NCI-H1105 (cell line): ENCODE measurements around the gene KIF14.
"Not testable (repeated sequence)": the region's sequence is repeated elsewhere in the genome, so short reads cannot be mapped to it uniquely, and the experiment has no call there.

ENCODE experiments used
- DNase-seq: peaks from one replicate; lab custom pipeline; 2025; lab: John Stamatoyannopoulos, UW

The KIF14 gene

GRCh38 chr1:200631375-200631774 is 10.8 kb upstream of the KIF14 start:
- DNase-seq: no peak

GRCh38 chr1:200630515-200630899 is 10.0 kb upstream of the KIF14 start:
- not testable (repeated sequence) for DNase-seq

DNA sequence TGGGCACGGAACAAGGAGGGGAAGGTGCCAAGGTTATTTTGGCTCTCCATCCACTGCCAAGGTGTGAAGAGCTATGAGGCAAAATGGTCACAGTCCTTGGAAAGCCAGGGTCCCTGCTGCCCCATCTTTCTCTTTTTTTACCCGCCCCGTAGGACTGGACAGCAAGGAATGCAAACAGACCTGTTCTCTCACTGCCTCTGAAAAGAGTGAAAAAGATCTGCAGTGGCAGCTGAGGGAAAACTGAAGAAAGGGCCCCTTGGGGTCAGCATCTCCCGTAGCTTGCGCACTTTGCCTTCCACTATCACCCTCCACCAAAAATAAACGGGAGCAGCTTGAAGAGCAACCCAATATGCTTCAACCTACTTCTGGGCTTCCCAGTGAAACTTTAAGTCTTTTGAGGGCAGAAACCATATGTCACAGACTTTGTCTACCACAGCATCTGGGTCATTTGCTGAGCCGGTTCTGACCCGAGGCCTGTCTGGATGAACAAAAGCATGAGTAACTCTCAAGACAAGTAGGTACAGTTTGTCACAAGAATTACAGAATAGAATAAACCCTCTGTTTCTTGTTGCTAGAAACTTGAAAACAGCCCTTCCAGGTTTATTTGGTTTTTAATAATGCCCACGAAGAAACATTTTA is 9.4 kb upstream of the KIF14 start:
- DNase-seq: no peak

- DNase-seq: no peak
Measured at GRCh38 chr1:200628223-200628881, 7.8 kb upstream of the KIF14 start.

- no peak for DNase-seq
Measured at GRCh38 chr1:200627575-200628222, 7.1 kb upstream of the KIF14 start.

DNA sequence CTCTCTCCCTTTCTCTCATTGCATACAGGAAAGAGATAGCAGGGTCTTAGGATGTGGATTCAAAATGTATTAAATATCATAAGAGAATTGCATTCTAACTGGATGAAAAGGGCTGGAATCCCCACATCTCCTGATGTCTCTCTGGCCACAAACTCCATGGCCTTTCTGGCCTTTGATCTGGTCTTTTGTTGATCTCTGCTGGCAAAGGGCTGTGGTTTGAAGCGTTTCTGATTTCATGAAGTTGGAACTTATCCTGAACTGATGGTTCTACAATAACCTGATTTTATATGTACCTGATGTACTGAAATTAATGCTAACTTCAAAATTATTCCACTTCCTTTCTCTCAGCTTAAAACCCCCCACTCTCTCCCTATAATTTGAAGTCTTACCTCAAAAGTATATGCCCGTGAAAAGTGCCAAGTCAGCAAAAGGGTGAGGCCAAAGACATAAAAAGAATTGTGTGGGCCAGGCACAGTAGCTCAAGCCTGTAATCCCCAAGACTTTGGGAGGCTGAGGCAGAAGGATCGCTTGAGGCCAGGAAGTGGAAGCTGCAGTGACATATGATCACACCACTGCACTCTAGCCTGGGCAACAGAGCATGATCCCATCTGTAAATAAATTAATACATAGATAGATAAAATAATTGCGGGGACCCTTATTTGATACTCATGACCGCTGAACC is 6.4 kb upstream of the KIF14 start:
- no peak for DNase-seq

- DNase-seq: no peak
Measured at GRCh38 chr1:200625381-200625824, 4.9 kb upstream of the KIF14 start.

DNA sequence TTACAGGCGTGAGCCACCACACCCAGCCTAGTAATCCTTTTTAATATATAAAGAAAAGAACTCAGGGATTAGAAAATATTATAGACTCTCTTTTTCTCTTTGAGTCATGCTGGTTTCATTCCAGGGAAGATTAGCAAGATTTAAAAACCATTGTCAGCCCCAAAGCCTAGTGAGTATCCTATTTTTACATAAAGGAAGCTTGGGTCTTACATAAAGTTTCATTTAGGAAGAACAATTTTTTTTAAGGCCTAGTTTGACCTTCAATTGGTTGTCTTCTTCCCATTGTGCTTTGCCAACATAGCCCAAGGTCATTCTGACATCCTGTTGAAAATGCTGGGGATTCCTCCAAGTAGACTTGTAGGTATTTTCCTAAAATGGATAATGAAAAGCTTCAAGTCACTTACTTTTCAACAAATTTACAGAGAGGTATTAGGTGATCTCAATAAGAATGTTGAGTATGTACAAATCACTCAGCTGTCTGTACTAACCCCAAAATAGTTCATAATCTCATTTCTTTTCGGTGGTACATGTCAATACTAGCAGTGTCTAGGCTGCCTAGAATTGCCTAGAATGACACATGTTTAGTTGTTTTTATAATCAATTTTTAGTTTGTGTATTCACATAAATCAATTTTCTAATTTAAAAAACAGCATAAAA is 4.3 kb upstream of the KIF14 start:
- no peak for DNase-seq

- DNase-seq: no peak
Measured at GRCh38 chr1:200619894-200620272, 668 bp downstream of the KIF14 start.

- no peak for DNase-seq
Measured at GRCh38 chr1:200610846-200611245, 9.7 kb downstream of the KIF14 start.

DNA sequence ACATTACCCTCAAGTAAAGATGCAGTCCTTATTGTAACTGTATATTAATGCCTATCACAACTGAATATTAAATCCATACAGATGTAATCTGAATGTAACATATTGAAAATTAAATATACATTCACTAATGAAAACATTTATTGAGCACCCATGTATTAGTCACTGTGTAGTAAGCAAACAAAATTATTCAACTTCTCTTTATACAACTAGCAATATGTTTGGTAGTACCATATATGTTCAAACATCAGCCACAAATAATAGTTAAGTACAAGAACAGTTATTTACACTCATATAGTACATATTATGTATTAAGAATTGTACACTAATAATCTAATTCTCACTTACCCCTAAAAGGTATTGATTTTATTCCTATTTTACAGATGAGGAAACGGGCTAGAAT is 17.9 kb downstream of the KIF14 start:
- no peak for DNase-seq

DNA sequence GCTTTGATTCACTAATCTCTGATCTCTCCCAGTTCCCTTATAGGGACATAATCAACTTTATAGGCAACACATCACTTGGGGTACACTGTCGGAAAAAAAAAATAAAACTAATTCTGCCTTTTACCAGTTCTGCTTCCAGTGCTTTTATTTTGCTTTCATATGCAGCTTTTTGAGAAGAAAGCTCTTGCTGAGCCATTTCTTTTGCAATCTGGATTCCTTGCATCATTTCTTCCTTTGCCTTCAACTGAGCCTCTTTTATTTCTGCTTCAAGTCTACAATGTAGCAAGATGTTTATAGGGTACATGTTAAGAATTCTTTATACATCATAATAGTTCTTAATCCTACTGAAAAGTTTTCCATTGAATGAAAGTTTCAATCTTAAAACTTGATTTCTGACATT is 30.6 kb downstream of the KIF14 start:
- no peak for DNase-seq

DNA sequence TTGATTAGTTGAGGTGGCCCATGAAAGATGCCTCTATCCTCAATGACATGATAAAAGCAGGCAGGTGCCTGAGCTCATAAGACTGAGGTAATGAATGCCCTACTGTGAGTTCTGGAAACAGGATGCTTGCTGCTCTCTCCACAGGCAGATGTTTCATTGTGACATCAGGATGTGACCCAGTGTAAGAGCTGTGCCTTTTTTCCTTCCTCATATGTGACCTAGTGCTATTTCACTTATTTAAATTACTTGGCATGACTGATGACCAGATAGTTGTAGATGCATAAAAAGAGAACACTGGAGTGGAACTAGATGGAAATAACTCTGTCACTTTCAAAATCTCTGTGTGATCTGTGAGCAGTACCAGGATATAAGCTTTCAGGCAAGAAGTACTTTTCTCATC is 31.9 kb downstream of the KIF14 start:
- no peak for DNase-seq

- no peak for DNase-seq
Measured at GRCh38 chr1:200564319-200564718, 56.2 kb downstream of the KIF14 start.

DNA sequence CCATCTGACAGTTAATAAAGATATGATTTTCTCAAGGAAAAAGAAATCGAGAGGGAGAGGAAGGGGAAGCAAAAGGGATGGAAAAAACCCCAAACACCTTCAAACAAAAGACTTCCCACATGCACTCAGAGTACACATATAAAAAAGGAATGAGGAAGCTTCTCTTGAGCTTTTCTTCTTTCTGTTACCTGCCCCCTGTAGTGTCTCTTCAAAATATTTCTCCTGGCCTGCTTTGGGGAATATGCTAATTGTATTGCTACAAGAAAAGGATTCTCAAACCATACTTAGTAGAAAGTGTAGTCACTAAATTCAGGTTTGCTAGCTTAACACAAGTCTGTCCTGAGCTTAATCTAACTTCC is 58.7 kb downstream of the KIF14 start:
- DNase-seq: no peak

- peak; percentile 18 for DNase-seq
Measured at GRCh38 chr1:200558866-200559459, 61.6 kb downstream of the KIF14 start.

DNA sequence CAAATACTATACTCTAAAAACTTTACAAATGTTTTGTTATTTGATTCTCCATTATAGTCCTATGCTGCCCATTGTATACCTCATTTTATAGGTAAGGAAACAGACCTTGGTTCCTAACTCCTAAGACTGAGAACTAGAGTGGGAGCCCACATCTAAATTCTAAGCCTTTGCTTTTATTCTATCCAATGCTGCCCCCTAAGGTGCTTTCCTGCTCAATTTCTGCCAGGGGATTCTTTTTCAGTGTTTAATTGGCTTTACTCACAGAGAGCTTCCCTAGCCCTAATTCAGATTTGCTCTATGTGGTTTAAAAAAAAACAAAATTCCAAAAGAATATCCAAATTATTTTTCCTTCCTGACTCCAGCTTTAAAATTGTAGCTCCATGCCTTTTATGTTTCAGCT is 64.5 kb downstream of the KIF14 start:
- no peak for DNase-seq

DNA sequence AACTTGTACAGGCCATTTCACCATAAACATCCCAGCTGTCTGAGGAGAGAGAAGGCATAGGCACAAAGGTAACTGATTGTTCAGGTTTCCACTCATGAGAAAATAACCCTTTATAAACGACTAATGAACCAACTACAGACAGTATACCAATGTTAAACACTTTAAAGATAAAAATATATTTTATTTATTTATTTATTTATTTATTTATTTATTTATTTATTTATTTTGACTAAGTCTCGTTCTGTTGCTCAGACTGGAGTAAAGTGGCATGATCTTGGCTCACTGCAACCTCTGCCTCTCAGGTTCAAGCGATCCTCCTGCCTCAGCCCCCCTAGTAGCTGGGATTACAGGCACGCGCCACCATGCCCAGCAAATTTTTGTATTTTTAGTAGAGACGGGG is 67.8 kb downstream of the KIF14 start:
- DNase-seq: not testable (repeated sequence)

DNA sequence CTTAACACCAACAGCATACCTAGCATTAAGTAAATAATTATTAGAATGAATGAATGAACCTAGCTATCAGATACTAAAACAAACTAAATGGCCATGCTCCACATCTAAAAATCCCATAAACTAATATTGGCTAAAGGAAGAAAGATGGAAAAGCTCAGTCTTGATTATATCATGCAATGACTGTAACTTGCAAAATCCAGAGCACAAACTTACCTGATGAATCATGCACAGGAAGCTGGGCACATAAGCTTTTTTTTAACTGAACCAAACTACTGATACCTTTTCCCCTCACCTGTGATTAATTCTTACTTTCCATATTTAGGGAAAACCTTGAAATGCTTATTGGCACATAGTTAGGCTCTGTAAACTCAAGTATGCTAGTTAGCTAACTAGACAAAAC is 70.2 kb downstream of the KIF14 start:
- DNase-seq: no peak

- no peak for DNase-seq
Measured at GRCh38 chr1:200547386-200547785, 73.2 kb downstream of the KIF14 start.

DNA sequence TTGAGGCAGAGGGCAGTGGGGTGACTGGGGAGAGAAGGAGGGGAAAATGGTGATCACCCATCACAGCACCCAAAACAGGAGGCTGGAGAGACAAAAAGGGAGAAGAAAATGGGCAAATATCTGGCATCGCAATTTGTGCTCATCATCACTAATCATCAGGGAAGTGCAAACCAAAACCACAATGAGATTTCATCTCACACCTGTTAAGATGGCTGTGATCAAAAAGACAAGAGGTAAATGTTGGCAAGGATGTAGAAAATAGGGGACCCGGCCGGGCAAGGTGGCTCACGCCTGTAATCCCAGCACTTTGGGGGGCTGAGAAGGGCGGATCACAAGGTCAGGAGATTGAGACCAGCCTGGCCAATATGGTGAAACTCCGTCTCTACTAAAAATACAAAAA is 74.0 kb downstream of the KIF14 start:
- no peak for DNase-seq

GRCh38 chr1:200542162-200542561 is 78.4 kb downstream of the KIF14 start:
- DNase-seq: no peak
